Natural killer cell treated with Interleukin-12 subunit alpha and Interleukin-12 subunit beta and Interleukin-15 and Interleukin-18, amount 100 ng/mL, for 72 hours (primary cell): ENCODE results near the gene CYB561D1. TPM values are rescaled to one million over a fixed set of nuclear protein-coding genes. Genes with fewer than 3 reads are reported as not detected.
"Not testable (repeated sequence)": the region's sequence is repeated elsewhere in the genome, so short reads cannot be mapped to it uniquely, and the experiment has no call there.

Source experiments
- ATAC-seq, 2 donors: fragments of 150-1000 bp; cut with Tn5 transposase in 1 of 2; sonication (Bioruptor Pico), chemical (Tn5 transposase) in 1 of 2; 2 replicates each; pipeline ENCODE4 v1.10.0; 2021
- DNase-seq: peaks from one replicate; pipeline ENCODE4 v3.0.0; 2022; ENCODE audit warnings: low spot score
- H3K27ac Mint-ChIP-seq, 2 donors: 1 replicate in 1 of 2; 2 replicates in 1 of 2; pipeline ENCODE4 v1.8.0; 2022; ENCODE audit warnings: mixed read lengths in 2 of 2, mild to moderate bottlenecking in 1 of 2, moderate library complexity in 1 of 2
- H3K27me3 Mint-ChIP-seq, 2 donors: 1 replicate in 1 of 2; 2 replicates in 1 of 2; pipeline ENCODE4 v1.8.0; 2022; ENCODE audit warnings: mixed read lengths in 2 of 2
- H3K36me3 Mint-ChIP-seq: one replicate; pipeline ENCODE4 v1.8.0; 2022; ENCODE audit warnings: mixed read lengths
- H3K4me1 Mint-ChIP-seq, 2 donors: 1 replicate in 1 of 2; 2 replicates in 1 of 2; pipeline ENCODE4 v1.8.0; 2022; ENCODE audit warnings: low read depth in 2 of 2, mixed read lengths in 2 of 2, mild to moderate bottlenecking in 1 of 2
- H3K4me3 Mint-ChIP-seq: one replicate; pipeline ENCODE4 v1.8.0; 2022; ENCODE audit warnings: mixed read lengths
- H3K9me3 Mint-ChIP-seq: 2 replicates; pipeline ENCODE4 v1.8.0; 2022; ENCODE audit warnings: mixed read lengths
- total RNA-seq, 2 donors: library from RNA; stranded (reverse); gene quantifications; one replicate each; pipeline ENCODE4 v1.2.3, GENCODE V29; 2022

CYB561D1 gene
- total RNA-seq, 2 donors from 2014 or later = 13.1 to 18.7 TPM

GRCh38 chr1:109472779-109473178, 21.1 kb upstream of the CYB561D1 start:
- no peak for ATAC-seq
- H3K27ac Mint-ChIP-seq = no peak overlapping the region
- no peak overlapping the region for H3K4me3 Mint-ChIP-seq
- H3K9me3 Mint-ChIP-seq = no peaks in the 10 kb centered on the region
- H3K27me3 Mint-ChIP-seq = peaks cover 40 to 42% of the 10 kb centered on the region in 2 donors
- no peaks in the 10 kb centered on the region for H3K4me1 Mint-ChIP-seq
- no peak for DNase-seq
- no peaks in the 10 kb centered on the region for H3K36me3 Mint-ChIP-seq

GRCh38 chr1:109473284-109474057, 20.4 kb upstream of the CYB561D1 start:
- H3K4me3 Mint-ChIP-seq, H3K27ac Mint-ChIP-seq, DNase-seq, H3K36me3 Mint-ChIP-seq, ATAC-seq, H3K4me1 Mint-ChIP-seq, H3K9me3 Mint-ChIP-seq: not testable (repeated sequence)
- H3K27me3 Mint-ChIP-seq = peaks cover 35 to 36% of the 10 kb centered on the region in 2 donors

GRCh38 chr1:109474697-109475096, 19.2 kb upstream of the CYB561D1 start:
- no peak for ATAC-seq
- DNase-seq = no peak
- H3K27ac Mint-ChIP-seq = no peak overlapping the region
- H3K27me3 Mint-ChIP-seq = peaks cover 37% of the 10 kb centered on the region in 2 donors
- H3K4me1 Mint-ChIP-seq = peaks cover 7 to 8% of the 10 kb centered on the region in 2 donors
- no peak overlapping the region for H3K4me3 Mint-ChIP-seq
- no peaks in the 10 kb centered on the region for H3K9me3 Mint-ChIP-seq
- no peaks in the 10 kb centered on the region for H3K36me3 Mint-ChIP-seq

GRCh38 chr1:109475261-109475660, 18.6 kb upstream of the CYB561D1 start:
- Mint-ChIP-seq H3K27me3 (peaks cover 35 to 38% of the 10 kb centered on the region in 2 donors), H3K4me1 (peaks cover 8% of the 10 kb centered on the region in 2 donors), H3K9me3 (no peaks in the 10 kb centered on the region), H3K36me3 (no peaks in the 10 kb centered on the region), H3K4me3 (no peak overlapping the region), H3K27ac (no peak overlapping the region)
- ATAC-seq = no peak
- no peak for DNase-seq

GRCh38 chr1:109476825-109477224, 17.1 kb upstream of the CYB561D1 start:
- H3K4me3 Mint-ChIP-seq = no peak overlapping the region
- no peaks in the 10 kb centered on the region for H3K9me3 Mint-ChIP-seq
- ATAC-seq (no peak), DNase-seq (no peak)
- peaks cover 31 to 38% of the 10 kb centered on the region in 2 donors for H3K27me3 Mint-ChIP-seq
- H3K4me1 Mint-ChIP-seq = peaks cover 8% of the 10 kb centered on the region in 2 donors
- no peaks in the 10 kb centered on the region for H3K36me3 Mint-ChIP-seq
- no peak overlapping the region for H3K27ac Mint-ChIP-seq

GRCh38 chr1:109477821-109478220, 16.1 kb upstream of the CYB561D1 start:
- DNase-seq (no peak), ATAC-seq (peak; percentile 67 to 72)
- Mint-ChIP-seq H3K27ac (no peak overlapping the region), H3K4me3 (no peak overlapping the region), H3K27me3 (peaks cover 24 to 33% of the 10 kb centered on the region in 2 donors), H3K36me3 (no peaks in the 10 kb centered on the region), H3K4me1 (peaks cover 13 to 15% of the 10 kb centered on the region in 2 donors), H3K9me3 (no peaks in the 10 kb centered on the region)

GRCh38 chr1:109478806-109479205, 15.1 kb upstream of the CYB561D1 start:
- Mint-ChIP-seq H3K4me3 (no peak overlapping the region), H3K27me3 (peaks cover 18 to 28% of the 10 kb centered on the region in 2 donors), H3K27ac (no peak overlapping the region), H3K4me1 (peaks cover 21 to 22% of the 10 kb centered on the region in 2 donors), H3K36me3 (no peaks in the 10 kb centered on the region), H3K9me3 (no peaks in the 10 kb centered on the region)
- no peak for ATAC-seq
- no peak for DNase-seq

GRCh38 chr1:109479311-109479710, 14.6 kb upstream of the CYB561D1 start:
- peaks cover 24 to 25% of the 10 kb centered on the region in 2 donors for H3K4me1 Mint-ChIP-seq
- H3K27me3 Mint-ChIP-seq = peaks cover 18 to 28% of the 10 kb centered on the region in 2 donors
- H3K27ac Mint-ChIP-seq = no peak overlapping the region
- DNase-seq = no peak
- H3K9me3 Mint-ChIP-seq = no peaks in the 10 kb centered on the region
- no peak overlapping the region for H3K4me3 Mint-ChIP-seq
- ATAC-seq = no peak
- H3K36me3 Mint-ChIP-seq = no peaks in the 10 kb centered on the region

- no peak overlapping the region for H3K4me3 Mint-ChIP-seq
- H3K9me3 Mint-ChIP-seq = no peaks in the 10 kb centered on the region
- no peaks in the 10 kb centered on the region for H3K36me3 Mint-ChIP-seq
- DNase-seq (no peak), ATAC-seq (no peak)
- H3K27ac Mint-ChIP-seq = no peak overlapping the region
- peaks cover 18 to 28% of the 10 kb centered on the region in 2 donors for H3K27me3 Mint-ChIP-seq
- H3K4me1 Mint-ChIP-seq = peaks cover 30 to 31% of the 10 kb centered on the region in 2 donors
Measured at GRCh38 chr1:109479901-109480300, 14.0 kb upstream of the CYB561D1 start.

- peaks cover 35 to 37% of the 10 kb centered on the region in 2 donors for H3K4me1 Mint-ChIP-seq
- H3K4me3 Mint-ChIP-seq = no peak overlapping the region
- H3K36me3 Mint-ChIP-seq = no peaks in the 10 kb centered on the region
- DNase-seq (no peak), ATAC-seq (no peak)
- no peak overlapping the region for H3K27ac Mint-ChIP-seq
- H3K27me3 Mint-ChIP-seq = peaks cover 18 to 23% of the 10 kb centered on the region in 2 donors
- no peaks in the 10 kb centered on the region for H3K9me3 Mint-ChIP-seq
Measured at GRCh38 chr1:109481646-109482045, 12.2 kb upstream of the CYB561D1 start.

GRCh38 chr1:109482242-109482641, 11.7 kb upstream of the CYB561D1 start:
- Mint-ChIP-seq H3K36me3 (no peaks in the 10 kb centered on the region), H3K4me1 (peaks cover 35 to 37% of the 10 kb centered on the region in 2 donors), H3K27me3 (peaks cover 18 to 23% of the 10 kb centered on the region in 2 donors), H3K9me3 (no peaks in the 10 kb centered on the region), H3K4me3 (peak overlapping the region; percentile 98), H3K27ac (peak overlapping the region; percentile 86 to 87)
- ATAC-seq (no peak), DNase-seq (no peak)

GRCh38 chr1:109482791-109483671, 10.9 kb upstream of the CYB561D1 start:
- H3K27me3 Mint-ChIP-seq = peaks cover 18 to 22% of the 10 kb centered on the region in 2 donors
- H3K27ac Mint-ChIP-seq = peak overlapping the region; percentile 86 to 87
- no peaks in the 10 kb centered on the region for H3K36me3 Mint-ChIP-seq
- peak overlapping the region; percentile 98 for H3K4me3 Mint-ChIP-seq
- no peaks in the 10 kb centered on the region for H3K9me3 Mint-ChIP-seq
- peak; percentile 29 to 46 for ATAC-seq
- H3K4me1 Mint-ChIP-seq = peaks cover 35 to 37% of the 10 kb centered on the region in 2 donors
- DNase-seq = no peak

GRCh38 chr1:109483672-109484518, 10.0 kb upstream of the CYB561D1 start, which contains the start of gene ATXN7L2:
ATXN7L2 (plus strand) TSS chr1:109483905; CDS start chr1:109483954, 49 bp downstream.
- Mint-ChIP-seq H3K27ac (peak within 1 kb of the TSS; percentile 86 to 87), H3K4me1 (peaks cover 32 to 37% of the 10 kb centered on the region in 2 donors), H3K4me3 (peak within 1 kb of the TSS; percentile 98), H3K27me3 (peaks cover 18 to 20% of the 10 kb centered on the region in 2 donors), H3K36me3 (no peaks in the 10 kb centered on the region), H3K9me3 (no peaks in the 10 kb centered on the region)
- ATAC-seq (peak; percentile 90 to 91), DNase-seq (peak; percentile 93)
